Measurements from ENCODE around the gene LSM8. TPM values are rescaled to one million over a fixed set of nuclear protein-coding genes. Genes with fewer than 3 reads are reported as not detected.
"Not testable (repeated sequence)": the region's sequence is repeated elsewhere in the genome, so short reads cannot be mapped to it uniquely, and the experiment has no call there.

Gene LSM8
- total RNA-seq (10 to 100 TPM; 33.5 to 65.8 (median 50.3) TPM), polyA plus RNA-seq (10 to 100 TPM; 29.8 to 43.9 TPM), total RNA-seq (51.2 reads per million, percentile 72 among the genes with 10 or more reads in this experiment)

GRCh38 chr7:118183786-118184564 is at the start of gene LSM8:
Gene LSM8, plus strand, starts transcription at chr7:118184164. Its CDS starts 60 bp downstream, at chr7:118184224.
- H3K36me3 ChIP-seq (ENCODE audit: control insufficient read depth in 2 of 3, insufficient read depth in 3 of 3, low read length in 3 of 3): peaks cover 0 to 9% (median 5%) of the 10 kb centered on the region in 3 experiments
- ATAC-seq (peak; percentile 98), DNase-seq (peak; percentile 91 to 99 (median 97))
- H3K27me3 ChIP-seq (ENCODE audit: control insufficient read depth in 2 of 2, insufficient read depth in 2 of 2, low read length in 2 of 2): no peaks in the 10 kb centered on the region
- peak within 1 kb of the TSS; percentile 77 for H3K4me3 ChIP-seq (ENCODE audit: low read length)
- H3K9me3 ChIP-seq (ENCODE audit: control insufficient read depth in 2 of 3, low read length in 3 of 3): no peaks in the 10 kb centered on the region
- intact Hi-C loops (cut with micrococcal nuclease): loop anchor here (1.0 to 5.0 kb wide), 8 partner anchors 12 to 1973 kb away; partner anchors contain the start of genes CAPZA2 (in 2 of the 2) and ST7 (in 1 of the 2)
- Mint-ChIP-seq H3K4me1 (peaks cover 20 to 61% (median 56%) of the 10 kb centered on the region in 7 donors), H3K4me3 (peak within 1 kb of the TSS; percentile 92 to 99 (median 98)), H3K27me3 (peaks cover 0 to 3% (median 0%) of the 10 kb centered on the region in 5 donors), H3K27ac (peak within 1 kb of the TSS; percentile 98 to 100 (median 99)), H3K9me3 (peaks cover 0 to 5% (median 0%) of the 10 kb centered on the region in 11 donors), H3K36me3 (peaks cover 4 to 16% (median 11%) of the 10 kb centered on the region in 5 donors)
- peaks cover 21 to 31% of the 10 kb centered on the region in 2 donors for H3K4me1 ChIP-seq (ENCODE audit: control insufficient read depth in 2 of 2, insufficient read depth in 2 of 2, low read length in 2 of 2)
- ChIA-PET POLR2A (no interaction called here), CTCF (no interaction called here)
- peak within 1 kb of the TSS; percentile 94 for H3K27ac ChIP-seq (ENCODE audit: low read depth, low read length)

- intact Hi-C loops (cut with micrococcal nuclease); H3K4me3 Mint-ChIP-seq; H3K9me3 ChIP-seq (ENCODE audit: control insufficient read depth in 2 of 3, low read length in 3 of 3); H3K4me1 Mint-ChIP-seq; POLR2A ChIA-PET; DNase-seq; CTCF ChIA-PET; H3K36me3 Mint-ChIP-seq; H3K4me1 ChIP-seq (ENCODE audit: control insufficient read depth in 2 of 2, insufficient read depth in 2 of 2, low read length in 2 of 2); H3K4me3 ChIP-seq (ENCODE audit: low read length); H3K27ac Mint-ChIP-seq; H3K27ac ChIP-seq (ENCODE audit: low read depth, low read length); H3K36me3 ChIP-seq (ENCODE audit: control insufficient read depth in 2 of 3, insufficient read depth in 3 of 3, low read length in 3 of 3); H3K27me3 ChIP-seq (ENCODE audit: control insufficient read depth in 2 of 2, insufficient read depth in 2 of 2, low read length in 2 of 2); ATAC-seq: not testable (repeated sequence)
- Mint-ChIP-seq H3K27me3 (peaks cover 0 to 21% (median 18%) of the 10 kb centered on the region in 5 donors), H3K9me3 (peaks cover 0 to 17% (median 5%) of the 10 kb centered on the region in 11 donors)
These were observed 49.5 kb upstream of the LSM8 start for GRCh38 chr7:118134420-118134819.

GRCh38 chr7:118140468-118140867 is 43.5 kb upstream of the LSM8 start:
- no peaks in the 10 kb centered on the region for H3K4me1 ChIP-seq (ENCODE audit: control insufficient read depth in 2 of 2, insufficient read depth in 2 of 2, low read length in 2 of 2)
- no peaks in the 10 kb centered on the region for H3K9me3 ChIP-seq (ENCODE audit: control insufficient read depth in 2 of 3, low read length in 3 of 3)
- ChIA-PET CTCF (no interaction called here), POLR2A (no interaction called here)
- DNase-seq (no peak), ATAC-seq (no peak)
- no peaks in the 10 kb centered on the region for H3K27me3 ChIP-seq (ENCODE audit: control insufficient read depth in 2 of 2, insufficient read depth in 2 of 2, low read length in 2 of 2)
- H3K27ac ChIP-seq (ENCODE audit: low read depth, low read length): no peak overlapping the region
- peaks cover 0 to 11% (median 6%) of the 10 kb centered on the region in 5 donors for H3K27me3 Mint-ChIP-seq
- H3K27ac Mint-ChIP-seq: no peak overlapping the region
- no peak overlapping the region for H3K4me3 ChIP-seq (ENCODE audit: low read length)
- H3K36me3 Mint-ChIP-seq: no peaks in the 10 kb centered on the region
- H3K4me1 Mint-ChIP-seq: no peaks in the 10 kb centered on the region
- peaks cover 0 to 3% (median 0%) of the 10 kb centered on the region in 11 donors for H3K9me3 Mint-ChIP-seq
- H3K4me3 Mint-ChIP-seq: no peak overlapping the region
- H3K36me3 ChIP-seq (ENCODE audit: control insufficient read depth in 2 of 3, insufficient read depth in 3 of 3, low read length in 3 of 3): no peaks in the 10 kb centered on the region
- intact Hi-C loops (cut with micrococcal nuclease): no loop called here

GRCh38 chr7:118142012-118142411 is 42.0 kb upstream of the LSM8 start:
- H3K27ac Mint-ChIP-seq: no peak overlapping the region
- Histone ChIP-seq H3K36me3 (ENCODE audit: control insufficient read depth in 2 of 3, insufficient read depth in 3 of 3, low read length in 3 of 3) (no peaks in the 10 kb centered on the region), H3K4me3 (ENCODE audit: low read length) (no peak overlapping the region), H3K27me3 (ENCODE audit: control insufficient read depth in 2 of 2, insufficient read depth in 2 of 2, low read length in 2 of 2) (no peaks in the 10 kb centered on the region), H3K4me1 (ENCODE audit: control insufficient read depth in 2 of 2, insufficient read depth in 2 of 2, low read length in 2 of 2) (no peaks in the 10 kb centered on the region), H3K9me3 (ENCODE audit: control insufficient read depth in 2 of 3, low read length in 3 of 3) (no peaks in the 10 kb centered on the region), H3K27ac (ENCODE audit: low read depth, low read length) (no peak overlapping the region)
- H3K4me1 Mint-ChIP-seq: no peaks in the 10 kb centered on the region
- no peaks in the 10 kb centered on the region for H3K9me3 Mint-ChIP-seq
- H3K4me3 Mint-ChIP-seq: no peak overlapping the region
- CTCF ChIA-PET: no interaction called here
- no peak for ATAC-seq
- no peaks in the 10 kb centered on the region for H3K36me3 Mint-ChIP-seq
- POLR2A ChIA-PET: no interaction called here
- peaks cover 0 to 11% (median 6%) of the 10 kb centered on the region in 5 donors for H3K27me3 Mint-ChIP-seq
- intact Hi-C loops (cut with micrococcal nuclease): no loop called here
- no peak for DNase-seq

GRCh38 chr7:118148930-118149329 is 35.0 kb upstream of the LSM8 start:
- peaks cover 0 to 15% (median 12%) of the 10 kb centered on the region in 5 donors for H3K27me3 Mint-ChIP-seq
- H3K4me3 Mint-ChIP-seq: no peak overlapping the region
- DNase-seq: no peak
- no peak overlapping the region for H3K27ac ChIP-seq (ENCODE audit: low read depth, low read length)
- H3K27me3 ChIP-seq (ENCODE audit: control insufficient read depth in 2 of 2, insufficient read depth in 2 of 2, low read length in 2 of 2): peaks cover 0 to 3% of the 10 kb centered on the region in 2 donors
- H3K9me3 ChIP-seq (ENCODE audit: control insufficient read depth in 2 of 3, low read length in 3 of 3): no peaks in the 10 kb centered on the region
- no peaks in the 10 kb centered on the region for H3K4me1 ChIP-seq (ENCODE audit: control insufficient read depth in 2 of 2, insufficient read depth in 2 of 2, low read length in 2 of 2)
- no peaks in the 10 kb centered on the region for H3K4me1 Mint-ChIP-seq
- H3K4me3 ChIP-seq (ENCODE audit: low read length): no peak overlapping the region
- H3K9me3 Mint-ChIP-seq: no peaks in the 10 kb centered on the region
- H3K27ac Mint-ChIP-seq: no peak overlapping the region
- H3K36me3 Mint-ChIP-seq: no peaks in the 10 kb centered on the region
- ATAC-seq: no peak
- POLR2A ChIA-PET: no interaction called here
- CTCF ChIA-PET: interaction anchor here (1.2 kb wide), 1 partner anchor 10 kb away, joined by 3 read pairs; no protein-coding TSS in a partner anchor
- intact Hi-C loops (cut with micrococcal nuclease): no loop called here
- no peaks in the 10 kb centered on the region for H3K36me3 ChIP-seq (ENCODE audit: control insufficient read depth in 2 of 3, insufficient read depth in 3 of 3, low read length in 3 of 3)

GRCh38 chr7:118149394-118149793 is 34.6 kb upstream of the LSM8 start:
- Histone ChIP-seq H3K36me3 (ENCODE audit: control insufficient read depth in 2 of 3, insufficient read depth in 3 of 3, low read length in 3 of 3) (no peaks in the 10 kb centered on the region), H3K4me3 (ENCODE audit: low read length) (no peak overlapping the region), H3K9me3 (ENCODE audit: control insufficient read depth in 2 of 3, low read length in 3 of 3) (no peaks in the 10 kb centered on the region), H3K4me1 (ENCODE audit: control insufficient read depth in 2 of 2, insufficient read depth in 2 of 2, low read length in 2 of 2) (no peaks in the 10 kb centered on the region), H3K27ac (ENCODE audit: low read depth, low read length) (no peak overlapping the region), H3K27me3 (ENCODE audit: control insufficient read depth in 2 of 2, insufficient read depth in 2 of 2, low read length in 2 of 2) (peaks cover 0 to 3% of the 10 kb centered on the region in 2 donors)
- POLR2A ChIA-PET: no interaction called here
- CTCF ChIA-PET: interaction anchor here (1.2 kb wide), 1 partner anchor 10 kb away, joined by 3 read pairs; no protein-coding TSS in a partner anchor
- Mint-ChIP-seq H3K4me1 (no peaks in the 10 kb centered on the region), H3K27ac (no peak overlapping the region), H3K4me3 (no peak overlapping the region), H3K27me3 (peaks cover 0 to 17% (median 12%) of the 10 kb centered on the region in 5 donors), H3K36me3 (no peaks in the 10 kb centered on the region), H3K9me3 (no peaks in the 10 kb centered on the region)
- ATAC-seq: no peak
- intact Hi-C loops (cut with micrococcal nuclease): no loop called here
- no peak for DNase-seq

All from naive thymus-derived CD4-positive, alpha-beta T cell (primary cell).